Gastrocnemius medialis (tissue), 4 donors: Measurements from ENCODE around the gene GDE1.

Experiments used
- POLR2A ChIP-seq, 2 donors: fragments of 450-650 bp; IDR thresholded peaks; one replicate each; pipeline ENCODE4 v1.6.1; 2017; ENCODE audit warnings: antibody characterized with exemption in 2 of 2, mild to moderate bottlenecking in 2 of 2, moderate library complexity in 2 of 2
- TF ChIP-seq, protein P1 (sequence below), 5 experiments: fragments of 450-650 bp in 3 of 5; fragments of 200-600 bp in 2 of 5; sonication (generic) in 2 of 5; IDR thresholded peaks in 4 of 5; conservative IDR thresholded peaks in 1 of 5; 1 replicate in 4 of 5; 2 replicates in 1 of 5; pipeline ENCODE4 v1.5.1; 2016 to 2019; ENCODE audit warnings: antibody characterized with exemption in 5 of 5, mild to moderate bottlenecking in 3 of 5, moderate library complexity in 3 of 5

DNA sequence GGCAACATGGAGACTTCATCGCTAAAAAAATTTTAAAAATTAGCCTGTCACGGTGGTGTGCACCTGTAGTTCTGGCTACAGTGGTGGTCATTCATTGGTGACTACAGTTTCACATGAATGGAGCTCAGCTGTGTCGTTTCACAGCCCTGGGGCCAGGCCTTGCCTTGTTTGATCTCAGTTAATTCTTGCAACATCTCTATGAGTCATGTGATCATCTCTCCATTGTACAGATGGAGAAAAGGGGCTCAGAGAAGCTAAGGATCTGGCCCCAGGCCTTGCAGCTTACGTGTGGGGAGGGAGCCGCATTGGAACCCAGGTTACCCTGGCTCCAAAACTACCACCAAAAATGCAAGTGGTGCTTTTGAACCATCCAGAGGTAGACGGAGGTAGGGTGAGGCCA lies 49.4 kb downstream of the GDE1 start:
- TF ChIP-seq, protein P1, sequence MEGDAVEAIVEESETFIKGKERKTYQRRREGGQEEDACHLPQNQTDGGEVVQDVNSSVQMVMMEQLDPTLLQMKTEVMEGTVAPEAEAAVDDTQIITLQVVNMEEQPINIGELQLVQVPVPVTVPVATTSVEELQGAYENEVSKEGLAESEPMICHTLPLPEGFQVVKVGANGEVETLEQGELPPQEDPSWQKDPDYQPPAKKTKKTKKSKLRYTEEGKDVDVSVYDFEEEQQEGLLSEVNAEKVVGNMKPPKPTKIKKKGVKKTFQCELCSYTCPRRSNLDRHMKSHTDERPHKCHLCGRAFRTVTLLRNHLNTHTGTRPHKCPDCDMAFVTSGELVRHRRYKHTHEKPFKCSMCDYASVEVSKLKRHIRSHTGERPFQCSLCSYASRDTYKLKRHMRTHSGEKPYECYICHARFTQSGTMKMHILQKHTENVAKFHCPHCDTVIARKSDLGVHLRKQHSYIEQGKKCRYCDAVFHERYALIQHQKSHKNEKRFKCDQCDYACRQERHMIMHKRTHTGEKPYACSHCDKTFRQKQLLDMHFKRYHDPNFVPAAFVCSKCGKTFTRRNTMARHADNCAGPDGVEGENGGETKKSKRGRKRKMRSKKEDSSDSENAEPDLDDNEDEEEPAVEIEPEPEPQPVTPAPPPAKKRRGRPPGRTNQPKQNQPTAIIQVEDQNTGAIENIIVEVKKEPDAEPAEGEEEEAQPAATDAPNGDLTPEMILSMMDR (IDR thresholded peaks at IDR 0.05 in 4 of 5, conservative IDR thresholded peaks at IDR 0.05 in 1 of 5): no peak
- TF ChIP-seq POLR2A (IDR thresholded peaks at IDR 0.05): no peak
